ENCODE results near the gene TEAD1.
"Not testable (repeated sequence)": the region's sequence is repeated elsewhere in the genome, so short reads cannot be mapped to it uniquely, and the experiment has no call there.

TEAD1 gene

GRCh38 chr11:12876340-12876739, 202.1 kb downstream of the TEAD1 start:
- no peak overlapping the region for H3K27ac ChIP-seq
- TF ChIP-seq CTCF (conservative IDR thresholded peaks at IDR 0.05) (no peak), ZFX (IDR thresholded peaks at IDR 0.05) (no peak)

- no peak for TF ChIP-seq ZFX (IDR thresholded peaks at IDR 0.05)
- TF ChIP-seq CTCF (conservative IDR thresholded peaks at IDR 0.05): no peak
- no peak overlapping the region for H3K27ac ChIP-seq
Observed at GRCh38 chr11:12876988-12877387, 202.8 kb downstream of the TEAD1 start.

- not testable (repeated sequence) for H3K27ac ChIP-seq
Observed at GRCh38 chr11:12877508-12877907, 203.3 kb downstream of the TEAD1 start.

GRCh38 chr11:12880327-12880726, 206.1 kb downstream of the TEAD1 start:
- H3K27ac ChIP-seq: no peak overlapping the region
- TF ChIP-seq CTCF (conservative IDR thresholded peaks at IDR 0.05): no peak
- no peak for TF ChIP-seq ZFX (IDR thresholded peaks at IDR 0.05)

GRCh38 chr11:12882670-12883069, 208.4 kb downstream of the TEAD1 start:
- TF ChIP-seq ZFX (IDR thresholded peaks at IDR 0.05) (no peak), CTCF (conservative IDR thresholded peaks at IDR 0.05) (no peak)

GRCh38 chr11:12884751-12885318, 210.6 kb downstream of the TEAD1 start:
- no peak for TF ChIP-seq ZFX (IDR thresholded peaks at IDR 0.05)
- no peak for TF ChIP-seq CTCF (conservative IDR thresholded peaks at IDR 0.05)
- H3K27ac ChIP-seq: no peak overlapping the region

More at GRCh38 chr11:12882670-12883069, 208.4 kb downstream of the TEAD1 start:
- H3K27ac ChIP-seq: no peak overlapping the region

GRCh38 chr11:12885717-12886239, 211.6 kb downstream of the TEAD1 start:
- H3K27ac ChIP-seq: no peak overlapping the region
- TF ChIP-seq CTCF (conservative IDR thresholded peaks at IDR 0.05): no peak
- TF ChIP-seq ZFX (IDR thresholded peaks at IDR 0.05): no peak

GRCh38 chr11:12886508-12886907, 212.3 kb downstream of the TEAD1 start:
- TF ChIP-seq CTCF (conservative IDR thresholded peaks at IDR 0.05) (no peak), ZFX (IDR thresholded peaks at IDR 0.05) (no peak)

More at GRCh38 chr11:12886508-12886907, 212.3 kb downstream of the TEAD1 start:
- H3K27ac ChIP-seq: no peak overlapping the region
